ENCODE measurements around the gene COX18. TPM values are rescaled to one million over a fixed set of nuclear protein-coding genes. Genes with fewer than 3 reads are reported as not detected.

The COX18 gene, protein sequence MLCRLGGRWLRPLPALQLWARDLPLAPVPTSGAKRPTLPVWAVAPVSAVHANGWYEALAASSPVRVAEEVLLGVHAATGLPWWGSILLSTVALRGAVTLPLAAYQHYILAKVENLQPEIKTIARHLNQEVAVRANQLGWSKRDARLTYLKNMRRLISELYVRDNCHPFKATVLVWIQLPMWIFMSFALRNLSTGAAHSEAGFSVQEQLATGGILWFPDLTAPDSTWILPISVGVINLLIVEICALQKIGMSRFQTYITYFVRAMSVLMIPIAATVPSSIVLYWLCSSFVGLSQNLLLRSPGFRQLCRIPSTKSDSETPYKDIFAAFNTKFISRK
- total RNA-seq = 10 to 100 TPM; 18.6 to 20.6 TPM

DNA sequence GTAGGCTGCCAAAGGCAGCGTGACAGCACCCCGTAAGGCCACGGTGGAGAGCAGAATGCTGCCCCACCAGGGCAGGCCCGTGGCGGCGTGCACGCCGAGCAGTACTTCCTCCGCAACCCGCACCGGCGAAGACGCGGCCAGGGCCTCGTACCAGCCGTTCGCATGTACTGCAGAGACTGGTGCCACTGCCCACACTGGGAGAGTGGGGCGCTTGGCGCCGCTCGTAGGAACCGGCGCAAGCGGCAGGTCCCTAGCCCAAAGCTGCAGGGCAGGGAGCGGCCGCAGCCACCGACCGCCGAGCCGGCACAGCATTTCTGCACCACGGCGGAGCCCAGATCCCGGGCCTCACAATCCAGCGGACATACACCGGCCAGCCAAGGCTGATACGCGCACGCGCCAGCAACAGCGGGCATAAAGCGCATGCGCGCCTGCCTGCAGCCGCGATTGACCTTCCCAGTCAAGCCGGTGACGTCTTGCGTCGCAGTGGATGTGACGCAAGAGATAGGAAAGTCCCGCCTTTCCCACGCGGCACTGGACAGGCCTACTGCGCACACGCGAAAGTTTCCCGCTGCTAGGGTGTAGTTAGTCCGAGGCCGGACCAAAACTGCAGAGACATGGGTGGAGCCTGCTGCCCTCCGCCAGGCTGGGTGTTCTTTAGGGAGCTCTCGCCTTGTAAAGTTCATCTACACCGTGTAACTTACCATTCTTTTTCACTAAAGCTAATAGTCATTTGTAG is at the start of gene COX18:
Gene COX18 (minus strand): TSS at position 379 of the 736 bp plus-strand sequence. CDS start 67 bp downstream, at position 312.
- H3K27me3 Mint-ChIP-seq = no peaks in the 10 kb centered on the region
- peak; percentile 97 for DNase-seq
- H3K27ac Mint-ChIP-seq = peak within 1 kb of the TSS; percentile 99
- peaks cover 29% of the 10 kb centered on the region for H3K4me1 Mint-ChIP-seq (ENCODE audit: low read depth)
- POLR2A ChIA-PET = interaction anchor here (1.0 to 4.2 kb wide), 9 partner anchors 10 to 190 kb away, joined by 3 to 39 read pairs (median 3); partner anchors contain the start of gene ANKRD17
- CTCF ChIA-PET = interaction anchor here (2.1 kb wide), 1 partner anchor 189 kb away, joined by 18 read pairs; the partner anchor contains the start of gene ANKRD17
- H3K9me3 Mint-ChIP-seq = no peaks in the 10 kb centered on the region
- peak within 1 kb of the TSS; percentile 83 for H3K4me3 Mint-ChIP-seq
- H3K36me3 Mint-ChIP-seq = peaks cover 10% of the 10 kb centered on the region
- intact Hi-C loops (cut with micrococcal nuclease) = loop anchor here (1.0 to 5.0 kb wide), 5 partner anchors 17 to 1088 kb away; partner anchors contain the start of gene MTHFD2L

DNA sequence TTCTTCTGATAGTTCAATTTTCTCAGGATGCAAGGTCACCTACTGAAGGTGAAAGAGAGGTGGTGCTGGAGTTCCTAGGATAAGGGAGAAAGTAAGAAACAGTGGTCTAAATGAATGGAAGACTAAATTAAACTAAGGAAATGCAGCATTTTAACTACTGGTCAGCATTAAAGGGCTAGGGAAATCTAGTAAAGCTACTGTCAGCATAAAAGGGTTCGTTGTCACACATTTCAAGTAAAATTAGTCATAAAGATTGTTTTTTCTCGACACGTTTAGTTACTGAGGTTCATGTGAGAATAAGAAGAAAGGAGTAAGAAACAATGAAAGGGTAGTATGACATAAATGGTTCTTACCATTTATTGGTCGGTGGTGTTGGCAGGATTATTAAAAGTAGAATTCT is 40.0 kb upstream of the COX18 start:
- intact Hi-C loops (cut with micrococcal nuclease) = no loop called here
- no peak for DNase-seq
- CTCF ChIA-PET = no interaction called here
- Mint-ChIP-seq H3K36me3 (peaks cover 22% of the 10 kb centered on the region), H3K27ac (no peak overlapping the region), H3K27me3 (no peaks in the 10 kb centered on the region), H3K9me3 (no peaks in the 10 kb centered on the region), H3K4me1 (ENCODE audit: low read depth) (peaks cover 8% of the 10 kb centered on the region), H3K4me3 (no peak overlapping the region)
- POLR2A ChIA-PET = no interaction called here

DNA sequence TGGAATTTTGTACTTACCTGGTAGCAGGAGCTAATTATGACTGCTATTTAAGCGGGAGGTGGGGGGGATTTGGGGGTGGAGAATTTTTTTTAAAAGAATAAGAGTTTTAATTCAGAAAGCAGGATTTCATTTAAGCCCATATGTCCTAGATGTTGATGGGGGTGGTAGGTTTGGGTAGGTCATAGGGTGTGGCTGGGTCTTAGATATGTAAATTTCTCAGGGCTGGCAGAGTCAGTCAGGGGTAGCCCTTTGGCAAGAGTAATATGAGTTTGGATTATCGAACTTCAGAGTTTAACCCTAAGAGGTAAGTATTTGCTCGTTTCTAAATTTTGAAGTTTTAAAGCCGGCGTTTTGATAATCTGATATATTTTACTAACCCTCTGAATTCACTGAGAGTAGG is 35.2 kb upstream of the COX18 start:
- POLR2A ChIA-PET = interaction anchor here (1.4 kb wide), 1 partner anchor 35 kb away, joined by 4 read pairs; the partner anchor contains the start of gene COX18
- Mint-ChIP-seq H3K36me3 (peaks cover 28% of the 10 kb centered on the region), H3K27me3 (no peaks in the 10 kb centered on the region), H3K4me3 (no peak overlapping the region), H3K9me3 (no peaks in the 10 kb centered on the region), H3K4me1 (ENCODE audit: low read depth) (peaks cover 13% of the 10 kb centered on the region), H3K27ac (no peak overlapping the region)
- DNase-seq = no peak
- CTCF ChIA-PET = interaction anchor here (1.3 to 1.7 kb wide), 2 partner anchors 24 to 153 kb away, joined by 3 to 7 read pairs; partner anchors contain the start of gene ANKRD17
- intact Hi-C loops (cut with micrococcal nuclease) = no loop called here

DNA sequence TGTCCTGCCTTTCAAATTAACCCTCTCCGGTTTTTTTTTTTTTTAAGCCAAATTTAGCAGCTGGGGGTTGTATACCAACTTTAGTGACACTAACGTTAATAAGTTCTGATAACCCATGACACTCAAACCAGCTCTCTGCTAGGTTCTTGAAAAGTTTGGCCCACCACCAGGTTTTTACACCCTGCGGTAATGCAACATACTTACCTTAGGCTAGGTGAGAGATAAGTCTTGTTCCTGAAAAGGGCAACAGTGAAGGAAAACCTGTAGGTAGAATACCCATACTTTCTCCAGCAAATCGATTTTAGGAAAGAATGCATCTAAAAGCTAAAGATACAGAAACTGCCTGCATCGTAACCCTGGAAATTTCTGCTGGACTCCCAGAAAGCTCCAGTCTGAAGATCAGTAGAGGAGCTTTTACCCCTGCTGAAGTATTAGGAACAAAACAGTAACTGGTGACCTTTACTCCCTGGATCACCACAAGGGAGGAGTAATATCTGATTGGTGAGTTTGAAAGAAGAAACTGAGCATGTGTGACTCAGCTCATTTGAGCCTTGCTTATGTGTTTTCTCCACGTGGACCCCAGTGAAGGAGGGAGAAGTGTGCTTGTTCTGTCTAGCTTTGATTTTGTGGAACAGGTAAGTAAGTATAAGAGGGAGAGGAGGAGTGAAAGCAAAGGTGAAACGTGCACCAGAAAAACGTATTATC is 34.4 kb upstream of the COX18 start:
- CTCF ChIA-PET = interaction anchor here (1.3 to 1.7 kb wide), 2 partner anchors 25 to 154 kb away, joined by 3 to 7 read pairs; partner anchors contain the start of gene ANKRD17
- Mint-ChIP-seq H3K27ac (peak overlapping the region; percentile 8), H3K4me1 (ENCODE audit: low read depth) (peaks cover 13% of the 10 kb centered on the region), H3K4me3 (no peak overlapping the region), H3K9me3 (no peaks in the 10 kb centered on the region), H3K36me3 (peaks cover 30% of the 10 kb centered on the region), H3K27me3 (no peaks in the 10 kb centered on the region)
- no peak for DNase-seq
- intact Hi-C loops (cut with micrococcal nuclease) = no loop called here
- POLR2A ChIA-PET = interaction anchor here (1.4 kb wide), 1 partner anchor 34 kb away, joined by 4 read pairs; the partner anchor contains the start of gene COX18

DNA sequence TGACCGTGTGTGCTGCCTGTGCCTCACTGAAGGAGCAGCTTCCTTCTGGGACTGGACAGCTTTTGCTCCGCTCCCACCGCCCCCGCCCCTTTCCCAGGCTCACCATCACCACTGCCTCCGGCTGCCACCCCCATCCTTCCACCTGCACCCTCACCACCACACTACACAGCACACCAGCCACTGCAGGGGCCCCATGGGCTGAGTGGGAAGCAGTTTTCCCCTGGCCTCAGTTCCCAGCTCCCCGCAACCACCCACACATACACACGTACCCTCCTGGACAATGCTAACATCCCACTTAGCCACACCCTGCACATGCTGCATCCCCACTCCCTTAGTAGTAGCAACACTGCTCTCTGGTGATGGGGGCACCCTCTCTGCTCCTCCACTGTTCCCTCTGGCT is 29.6 kb upstream of the COX18 start:
- no peak for DNase-seq
- intact Hi-C loops (cut with micrococcal nuclease) = no loop called here
- Mint-ChIP-seq H3K4me1 (ENCODE audit: low read depth) (peaks cover 2% of the 10 kb centered on the region), H3K36me3 (peaks cover 22% of the 10 kb centered on the region), H3K9me3 (no peaks in the 10 kb centered on the region), H3K27me3 (no peaks in the 10 kb centered on the region), H3K4me3 (no peak overlapping the region), H3K27ac (no peak overlapping the region)
- ChIA-PET POLR2A (no interaction called here), CTCF (no interaction called here)

DNA sequence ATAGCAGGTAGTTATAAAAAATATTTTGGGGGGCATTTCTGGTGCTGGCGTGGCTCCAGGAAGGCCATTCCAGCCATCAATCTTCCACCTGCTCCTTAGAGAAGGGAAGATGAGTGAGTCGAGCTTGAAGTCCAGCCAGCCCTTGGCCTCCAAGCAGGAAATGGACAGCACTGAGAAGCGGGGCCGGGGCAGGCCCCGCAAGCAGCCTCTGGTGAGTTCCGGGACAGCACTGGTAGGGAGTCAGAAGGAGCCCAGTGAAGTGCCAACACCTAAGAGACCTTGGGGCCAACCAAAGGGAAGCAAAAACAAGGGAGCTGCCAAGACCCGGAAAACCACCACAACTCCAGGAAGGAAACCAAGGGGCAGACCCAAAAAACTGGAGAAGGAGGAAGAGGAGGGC is 29.2 kb upstream of the COX18 start:
- H3K9me3 Mint-ChIP-seq = no peaks in the 10 kb centered on the region
- peaks cover 21% of the 10 kb centered on the region for H3K36me3 Mint-ChIP-seq
- H3K4me3 Mint-ChIP-seq = no peak overlapping the region
- ChIA-PET POLR2A (no interaction called here), CTCF (no interaction called here)
- H3K4me1 Mint-ChIP-seq (ENCODE audit: low read depth) = no peaks in the 10 kb centered on the region
- intact Hi-C loops (cut with micrococcal nuclease) = no loop called here
- no peak for DNase-seq
- no peaks in the 10 kb centered on the region for H3K27me3 Mint-ChIP-seq
- H3K27ac Mint-ChIP-seq = no peak overlapping the region

DNA sequence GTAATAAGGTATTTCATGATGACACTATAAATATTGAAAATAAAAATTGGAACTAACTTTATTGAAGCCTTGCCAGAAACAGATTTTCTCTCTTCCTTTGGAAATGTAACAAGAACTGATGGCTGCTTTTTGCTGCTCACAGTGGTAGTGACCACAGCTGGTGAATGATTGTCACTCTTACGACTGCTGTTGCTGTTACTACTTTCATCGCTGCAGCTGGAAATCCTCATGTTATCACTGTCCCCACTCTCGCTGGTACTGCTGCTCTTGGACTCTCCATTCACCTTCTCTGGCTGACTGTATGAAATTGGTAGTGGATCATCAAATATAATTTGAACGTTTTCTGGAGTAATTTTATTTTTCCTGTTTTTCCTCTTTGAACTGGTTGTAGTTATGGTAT is 28.5 kb upstream of the COX18 start:
- Mint-ChIP-seq H3K27me3 (no peaks in the 10 kb centered on the region), H3K4me3 (no peak overlapping the region), H3K4me1 (ENCODE audit: low read depth) (no peaks in the 10 kb centered on the region), H3K36me3 (peaks cover 21% of the 10 kb centered on the region), H3K27ac (peak overlapping the region; percentile 51), H3K9me3 (no peaks in the 10 kb centered on the region)
- ChIA-PET POLR2A (no interaction called here), CTCF (interaction anchor here (0.7 kb wide), 1 partner anchor 98 kb away, joined by 4 read pairs; no protein-coding TSS in a partner anchor)
- intact Hi-C loops (cut with micrococcal nuclease) = no loop called here
- no peak for DNase-seq

DNA sequence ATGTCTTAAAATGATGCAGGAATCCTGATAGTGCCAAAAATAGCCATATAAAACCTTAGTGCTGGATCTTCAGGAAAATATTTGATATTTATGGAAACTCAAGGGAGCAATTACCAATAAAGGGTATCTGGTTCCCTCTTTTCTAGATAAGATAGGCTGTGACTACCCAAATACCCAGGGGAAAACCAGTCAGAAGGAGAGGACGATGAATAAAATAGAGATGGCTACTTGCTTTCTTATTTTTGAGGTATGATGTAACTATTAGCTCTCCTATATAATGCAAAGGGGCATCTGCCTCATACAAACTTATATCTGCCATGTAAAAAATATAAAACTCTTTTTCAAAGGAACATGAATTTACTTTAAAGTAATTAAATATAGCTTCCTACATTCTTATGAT is 23.4 kb upstream of the COX18 start:
- Mint-ChIP-seq H3K27ac (no peak overlapping the region), H3K9me3 (no peaks in the 10 kb centered on the region), H3K36me3 (peaks cover 32% of the 10 kb centered on the region), H3K27me3 (no peaks in the 10 kb centered on the region), H3K4me1 (ENCODE audit: low read depth) (peaks cover 3% of the 10 kb centered on the region), H3K4me3 (no peak overlapping the region)
- intact Hi-C loops (cut with micrococcal nuclease) = no loop called here
- ChIA-PET CTCF (interaction anchor here (1.1 kb wide), 1 partner anchor 164 kb away, joined by 3 read pairs; no protein-coding TSS in a partner anchor), POLR2A (no interaction called here)
- DNase-seq = no peak

DNA sequence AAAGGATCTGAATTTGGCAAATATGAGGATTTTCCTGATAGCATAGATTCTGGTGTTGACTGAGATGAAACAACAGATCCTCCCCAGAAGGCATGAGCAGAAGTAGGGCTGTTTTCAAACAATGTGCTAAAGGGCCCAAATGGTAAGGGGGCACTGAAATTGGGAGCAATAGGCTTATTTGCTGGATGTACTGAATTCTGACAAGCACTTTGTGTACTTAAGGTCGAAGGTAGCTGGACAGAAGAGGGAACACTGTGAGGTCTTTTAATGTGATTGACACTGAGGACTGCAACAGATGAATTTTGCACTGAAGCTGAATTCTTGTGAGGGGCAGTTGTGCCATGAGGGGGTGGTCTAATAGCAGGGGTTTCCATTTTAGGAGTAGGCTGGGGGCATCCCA is 21.2 kb upstream of the COX18 start:
- H3K36me3 Mint-ChIP-seq = peaks cover 36% of the 10 kb centered on the region
- H3K27me3 Mint-ChIP-seq = no peaks in the 10 kb centered on the region
- DNase-seq = no peak
- ChIA-PET CTCF (interaction anchor here (0.6 to 1.0 kb wide), 2 partner anchors 11 to 33 kb away, joined by 3 read pairs; no protein-coding TSS in a partner anchor), POLR2A (no interaction called here)
- H3K9me3 Mint-ChIP-seq = no peaks in the 10 kb centered on the region
- H3K4me3 Mint-ChIP-seq = no peak overlapping the region
- H3K4me1 Mint-ChIP-seq (ENCODE audit: low read depth) = peaks cover 13% of the 10 kb centered on the region
- peak overlapping the region; percentile 52 for H3K27ac Mint-ChIP-seq
- intact Hi-C loops (cut with micrococcal nuclease) = no loop called here

DNA sequence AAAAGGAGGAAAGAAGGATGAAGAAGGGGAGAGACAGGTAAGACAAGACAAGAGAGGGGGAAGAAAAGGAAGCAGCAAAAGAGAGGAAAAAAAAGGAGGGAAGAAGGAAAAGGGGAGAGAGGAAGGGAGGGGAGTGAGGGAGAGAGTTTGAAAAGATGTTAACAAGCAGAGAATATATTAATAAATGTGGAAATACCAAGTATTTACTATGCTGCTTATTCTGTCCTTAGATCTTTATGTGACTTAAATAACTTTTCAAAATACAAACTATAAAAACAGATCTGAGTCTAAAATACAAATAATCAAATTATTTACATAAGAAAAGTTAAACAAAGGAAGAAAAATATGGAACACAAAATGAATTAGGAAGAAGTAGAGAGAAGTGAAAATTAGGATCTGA is 18.4 kb upstream of the COX18 start:
- DNase-seq = no peak
- Mint-ChIP-seq H3K9me3 (no peaks in the 10 kb centered on the region), H3K4me1 (ENCODE audit: low read depth) (peaks cover 13% of the 10 kb centered on the region), H3K36me3 (peaks cover 43% of the 10 kb centered on the region), H3K27me3 (no peaks in the 10 kb centered on the region), H3K4me3 (no peak overlapping the region), H3K27ac (no peak overlapping the region)
- intact Hi-C loops (cut with micrococcal nuclease) = loop anchor here (2.0 kb wide), 1 partner anchor 19 kb away; the partner anchor contains the start of gene COX18
- ChIA-PET POLR2A (no interaction called here), CTCF (interaction anchor here (2.1 kb wide), 1 partner anchor 169 kb away, joined by 8 read pairs; no protein-coding TSS in a partner anchor)

DNA sequence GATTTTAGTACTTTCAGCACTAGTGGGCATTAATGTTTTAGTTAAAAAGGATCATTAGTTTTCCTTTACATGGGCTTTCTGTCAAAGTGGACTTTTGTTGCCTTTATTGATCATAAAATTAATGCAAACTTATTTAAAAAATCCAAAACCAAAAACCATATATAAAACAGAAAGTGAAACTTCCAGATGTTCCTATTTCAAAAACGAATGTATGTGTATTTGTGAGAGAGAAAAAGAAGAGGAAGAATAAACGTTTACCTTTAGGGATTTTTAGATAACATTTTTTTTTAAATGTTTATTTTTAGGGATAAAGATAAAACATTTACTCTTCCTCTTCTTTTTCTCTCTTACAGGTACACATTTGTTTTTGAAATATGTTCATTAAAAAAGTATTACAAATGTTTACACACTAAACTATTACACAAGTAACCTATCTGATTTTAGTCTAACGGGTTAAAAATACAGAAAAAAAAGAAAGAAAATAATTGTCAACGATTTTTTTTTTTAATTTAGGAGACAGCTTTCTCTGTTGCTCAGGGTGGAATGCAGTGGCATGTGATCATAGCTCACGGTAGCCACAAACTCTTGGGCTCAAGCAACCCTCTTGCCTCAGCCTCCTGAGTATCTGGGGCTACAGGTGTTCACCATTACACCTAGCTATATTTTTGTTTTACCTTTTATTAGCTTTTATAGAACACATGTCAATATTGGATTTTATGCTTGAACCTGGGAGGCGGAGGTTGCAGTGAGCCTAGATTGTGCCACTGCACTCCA is 16.8 kb upstream of the COX18 start:
- intact Hi-C loops (cut with micrococcal nuclease) = loop anchor here (2.0 kb wide), 1 partner anchor 17 kb away; the partner anchor contains the start of gene COX18

More for the DNA sequence above, 16.8 kb upstream of the COX18 start:
- ChIA-PET CTCF (no interaction called here), POLR2A (no interaction called here)
- peaks cover 15% of the 10 kb centered on the region for H3K4me1 Mint-ChIP-seq (ENCODE audit: low read depth)
- H3K36me3 Mint-ChIP-seq = peaks cover 35% of the 10 kb centered on the region
- DNase-seq = no peak
- no peaks in the 10 kb centered on the region for H3K9me3 Mint-ChIP-seq
- H3K27ac Mint-ChIP-seq = no peak overlapping the region
- no peaks in the 10 kb centered on the region for H3K27me3 Mint-ChIP-seq
- no peak overlapping the region for H3K4me3 Mint-ChIP-seq
